ENCODE results near the gene IL15RA. TPM values are rescaled to one million over a fixed set of nuclear protein-coding genes. Genes with fewer than 3 reads are reported as not detected.
A peak's percentile ranks its signal among the peaks of the same experiment; 100 is the strongest.

Gene IL15RA
- total and polyA plus RNA-seq, 4 donors: 13.2 to 67.7 (median 32.7) TPM

DNA sequence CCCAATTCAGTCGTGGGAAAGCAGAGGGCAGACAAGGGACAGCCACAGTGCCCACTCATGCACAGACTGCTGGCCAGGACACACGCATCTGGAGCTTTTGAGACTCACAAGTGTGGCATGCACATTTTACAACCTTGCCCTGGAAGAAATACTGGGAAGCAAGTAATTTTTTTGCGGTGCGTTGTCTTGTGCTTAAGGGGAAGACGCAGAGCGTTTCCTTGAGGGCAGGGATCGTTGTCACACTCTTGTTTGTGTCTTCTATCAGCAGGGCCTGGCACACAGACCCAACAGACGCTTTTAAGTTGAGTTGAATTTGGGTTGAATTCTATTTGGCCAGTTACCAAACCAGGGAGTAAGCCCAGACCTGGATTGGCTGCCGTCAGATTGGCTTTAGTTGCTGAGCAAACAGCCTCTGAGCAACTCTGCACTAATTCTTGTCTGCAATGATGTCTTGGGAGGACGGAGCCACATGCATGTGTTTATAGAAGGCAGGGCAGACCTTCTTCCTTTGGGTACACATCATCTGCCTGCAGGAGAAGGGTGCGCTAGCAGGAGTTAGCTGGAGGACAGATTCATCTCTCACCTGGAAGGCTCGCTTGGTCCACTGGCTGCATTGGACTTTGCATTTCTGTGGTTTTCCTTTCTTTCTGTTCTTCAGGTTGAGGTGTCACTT lies 46.5 kb upstream of the IL15RA start:
- WGBS, 2 donors: 77 to 80% methylated on average over 12 of the region's 12 CpGs
- H3K9ac ChIP-seq (ENCODE audit: insufficient read depth in 1 of 2, low read length in 2 of 2): no peak overlapping the region
- ATAC-seq (ENCODE audit: insufficient read depth, low FRiP score): no peak

DNA sequence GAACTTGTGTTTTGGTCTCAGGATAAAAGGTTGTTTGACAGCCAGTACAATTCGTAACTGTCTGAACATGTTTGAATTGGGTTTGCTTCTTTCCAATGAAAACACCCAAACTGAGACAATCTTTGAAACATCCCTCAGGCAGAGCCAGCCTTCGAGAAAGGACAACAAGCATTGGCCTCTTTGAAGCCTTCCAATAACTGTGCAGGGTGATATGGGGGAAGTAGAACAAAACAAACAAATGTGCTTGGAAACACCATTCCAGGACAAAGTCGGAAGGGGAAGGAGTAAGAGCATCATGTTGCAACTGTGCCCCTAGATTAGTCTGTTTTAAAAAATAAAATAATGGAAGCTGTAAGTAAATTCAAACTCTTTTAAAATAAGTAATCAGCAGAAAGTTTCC lies 45.3 kb upstream of the IL15RA start:
- Histone ChIP-seq H3K27me3 (ENCODE audit: control insufficient read depth in 3 of 3, insufficient read depth in 3 of 3, low read length in 2 of 3) (peaks cover 0 to 2% (median 0%) of the 10 kb centered on the region in 3 donors), H3K9me3 (ENCODE audit: control insufficient read depth in 4 of 4, insufficient read depth in 3 of 4, low read length in 3 of 4) (no peaks in the 10 kb centered on the region), H3K4me3 (no peak overlapping the region), H3K36me3 (ENCODE audit: control insufficient read depth in 4 of 4, insufficient read depth in 4 of 4, low read length in 4 of 4) (no peaks in the 10 kb centered on the region), H3K4me1 (ENCODE audit: control insufficient read depth in 5 of 5, insufficient read depth in 5 of 5, low read length in 5 of 5) (peaks cover 0 to 6% (median 4%) of the 10 kb centered on the region in 5 donors), H3K27ac (ENCODE audit: low read depth in 1 of 2, low read length in 1 of 2) (no peak overlapping the region), H3K9ac (ENCODE audit: insufficient read depth in 1 of 2, low read length in 2 of 2) (no peak overlapping the region)
- ATAC-seq (ENCODE audit: insufficient read depth, low FRiP score) (no peak), DNase-seq (peak in 1 of 3 donors; percentile 30)
- 47 to 68% methylated on average over 3 of the region's 3 CpGs for WGBS, 2 donors
- TF ChIP-seq CTCF (IDR thresholded peaks at IDR 0.05; ENCODE audit: control extremely low read depth, extremely low read depth): no peak

More for the DNA sequence above, 46.5 kb upstream of the IL15RA start:
- DNase-seq: peak in 2 of 3 donors; percentile 12 to 36
- H3K27me3 ChIP-seq (ENCODE audit: control insufficient read depth in 3 of 3, insufficient read depth in 3 of 3, low read length in 2 of 3): peaks cover 0 to 2% (median 0%) of the 10 kb centered on the region in 3 donors
- H3K27ac ChIP-seq (ENCODE audit: low read depth in 1 of 2, low read length in 1 of 2): no peak overlapping the region
- H3K9me3 ChIP-seq (ENCODE audit: control insufficient read depth in 4 of 4, insufficient read depth in 3 of 4, low read length in 3 of 4): no peaks in the 10 kb centered on the region
- TF ChIP-seq CTCF (IDR thresholded peaks at IDR 0.05; ENCODE audit: control extremely low read depth, extremely low read depth): no peak
- no peaks in the 10 kb centered on the region for H3K36me3 ChIP-seq (ENCODE audit: control insufficient read depth in 4 of 4, insufficient read depth in 4 of 4, low read length in 4 of 4)
- H3K4me1 ChIP-seq (ENCODE audit: control insufficient read depth in 5 of 5, insufficient read depth in 5 of 5, low read length in 5 of 5): peaks cover 0 to 2% (median 0%) of the 10 kb centered on the region in 5 donors
- H3K4me3 ChIP-seq: no peak overlapping the region

GRCh38 chr10:6020826-6021225 lies 43.5 kb upstream of the IL15RA start:
- Histone ChIP-seq H3K36me3 (ENCODE audit: control insufficient read depth in 4 of 4, insufficient read depth in 4 of 4, low read length in 4 of 4) (no peaks in the 10 kb centered on the region), H3K9me3 (ENCODE audit: control insufficient read depth in 4 of 4, insufficient read depth in 3 of 4, low read length in 3 of 4) (no peaks in the 10 kb centered on the region), H3K27me3 (ENCODE audit: control insufficient read depth in 3 of 3, insufficient read depth in 3 of 3, low read length in 2 of 3) (peaks cover 0 to 2% (median 0%) of the 10 kb centered on the region in 3 donors), H3K9ac (ENCODE audit: insufficient read depth in 1 of 2, low read length in 2 of 2) (no peak overlapping the region), H3K4me3 (no peak overlapping the region), H3K27ac (ENCODE audit: low read depth in 1 of 2, low read length in 1 of 2) (no peak overlapping the region), H3K4me1 (ENCODE audit: control insufficient read depth in 5 of 5, insufficient read depth in 5 of 5, low read length in 5 of 5) (peaks cover 0 to 7% (median 4%) of the 10 kb centered on the region in 5 donors)
- DNase-seq (no peak), ATAC-seq (ENCODE audit: insufficient read depth, low FRiP score) (no peak)
- 74 to 84% methylated on average over 9 of the region's 9 CpGs for WGBS, 2 donors
- TF ChIP-seq CTCF (IDR thresholded peaks at IDR 0.05; ENCODE audit: control extremely low read depth, extremely low read depth): no peak

Measured in lung (tissue), 12 donors.